ENCODE measurements around the gene MYO9B.

Gene MYO9B

DNA sequence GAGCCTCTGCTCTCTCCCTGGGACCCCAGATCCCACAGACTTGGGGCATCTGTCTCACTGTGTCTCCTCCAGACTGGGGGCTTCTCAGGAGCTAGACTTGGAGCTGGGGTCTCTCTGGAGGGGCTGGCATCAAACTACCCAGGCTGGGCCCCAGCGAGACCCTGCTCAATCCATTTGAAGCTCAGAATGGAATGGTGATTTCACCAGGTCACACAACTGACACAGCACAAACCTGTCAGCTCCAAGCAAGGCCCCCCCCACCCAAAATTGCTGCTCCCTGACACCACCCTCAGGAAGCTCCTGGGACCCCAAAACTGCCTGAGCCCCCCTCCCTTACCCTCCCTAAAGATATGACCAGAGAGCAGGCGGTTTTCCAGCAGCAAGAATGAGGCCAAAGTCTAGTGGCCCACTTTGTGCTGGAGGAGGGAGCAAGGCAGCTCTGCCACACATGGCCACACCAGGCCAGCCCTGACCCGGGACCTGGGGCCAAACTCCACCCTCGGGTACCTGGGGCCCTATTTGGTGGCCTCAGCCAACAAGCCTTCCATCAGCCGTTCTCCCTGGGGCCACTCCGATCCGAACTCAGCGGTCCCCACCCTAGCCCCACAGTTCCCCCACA lies 167.7 kb downstream of the MYO9B start:
- DNase-seq = no peak

DNA sequence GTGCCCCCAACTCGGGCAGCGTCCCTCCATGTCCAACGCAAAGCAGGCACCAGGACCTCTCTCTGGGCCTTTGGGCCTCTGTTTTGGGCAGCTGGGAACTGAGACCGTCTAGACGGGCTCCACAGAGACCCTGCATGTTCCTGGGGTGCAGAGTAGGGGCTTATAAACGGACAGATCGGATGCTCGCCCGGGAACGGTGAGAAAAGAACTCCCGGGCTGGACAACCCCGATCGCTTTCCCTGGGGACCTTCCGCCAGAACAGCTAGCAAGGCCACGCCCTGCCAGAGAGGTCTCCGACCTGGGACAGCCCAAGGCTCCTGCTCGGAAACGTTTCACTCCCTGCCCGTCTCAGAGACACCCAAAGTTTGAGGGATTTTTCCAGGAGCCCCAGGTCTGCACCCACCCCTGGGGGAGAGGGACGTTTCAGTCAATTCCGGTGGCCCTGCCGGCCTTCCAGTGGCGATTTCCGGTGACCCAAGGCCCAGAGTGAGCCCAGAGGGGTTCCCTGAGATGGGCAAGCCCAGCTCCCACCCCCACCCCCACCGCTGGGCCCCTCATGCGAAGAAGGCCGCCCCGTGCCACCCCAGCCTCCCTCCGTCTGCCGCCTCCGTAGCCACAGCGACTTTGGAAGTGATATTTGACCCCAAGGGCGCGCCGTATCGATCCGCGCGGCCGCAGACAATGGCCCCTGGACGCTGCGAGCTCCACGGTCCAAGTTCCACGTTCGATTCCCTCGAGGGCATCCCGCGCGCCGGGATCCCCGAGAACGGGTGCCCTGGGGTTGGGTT lies 168.4 kb downstream of the MYO9B start:
- DNase-seq = peak; percentile 36

DNA sequence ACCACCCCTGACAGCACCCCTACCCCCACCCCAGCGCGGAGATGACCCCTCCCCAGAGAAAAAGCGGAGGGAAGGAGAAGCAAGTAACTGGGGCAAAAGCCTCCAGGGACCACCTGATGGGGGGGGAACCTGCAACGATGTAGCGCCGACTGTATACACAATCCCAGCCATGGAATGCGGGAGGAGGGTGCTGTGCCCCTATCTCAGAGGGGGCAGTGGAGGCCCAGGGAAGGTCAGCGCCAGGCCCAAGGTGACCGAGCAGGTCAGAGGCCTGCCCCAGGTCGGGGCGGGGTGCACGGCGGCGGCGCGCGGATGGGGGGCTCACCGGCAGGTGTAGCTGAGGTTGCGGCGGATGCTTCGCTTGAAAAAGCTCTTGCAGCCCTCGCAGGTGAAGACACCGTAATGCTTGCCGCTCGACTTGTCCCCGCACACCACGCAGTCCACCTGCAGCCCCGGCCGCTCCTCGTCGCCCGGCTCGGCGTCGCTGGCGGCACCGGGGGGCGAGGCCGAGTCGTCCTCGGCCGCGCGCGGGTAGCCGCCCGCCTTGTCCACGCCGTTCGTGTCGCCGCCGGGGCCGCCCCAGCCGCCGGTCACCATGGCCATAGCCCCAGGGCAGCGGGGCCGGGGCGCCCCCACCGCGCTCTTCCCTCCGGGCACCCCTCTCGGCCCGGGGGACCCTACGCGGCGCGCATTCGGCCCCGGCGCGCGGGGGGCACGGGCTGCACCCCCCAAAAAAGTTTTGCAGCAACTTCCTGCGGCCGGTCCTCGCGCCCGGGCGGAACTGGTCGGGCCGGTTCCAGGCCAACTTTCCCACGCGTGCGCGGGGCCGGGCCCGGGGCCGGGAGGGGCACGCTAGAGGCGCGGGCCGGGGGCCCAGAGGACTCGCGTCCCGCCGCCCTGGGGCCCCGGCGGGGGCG lies 169.3 kb downstream of the MYO9B start:
- no peak for DNase-seq

DNA sequence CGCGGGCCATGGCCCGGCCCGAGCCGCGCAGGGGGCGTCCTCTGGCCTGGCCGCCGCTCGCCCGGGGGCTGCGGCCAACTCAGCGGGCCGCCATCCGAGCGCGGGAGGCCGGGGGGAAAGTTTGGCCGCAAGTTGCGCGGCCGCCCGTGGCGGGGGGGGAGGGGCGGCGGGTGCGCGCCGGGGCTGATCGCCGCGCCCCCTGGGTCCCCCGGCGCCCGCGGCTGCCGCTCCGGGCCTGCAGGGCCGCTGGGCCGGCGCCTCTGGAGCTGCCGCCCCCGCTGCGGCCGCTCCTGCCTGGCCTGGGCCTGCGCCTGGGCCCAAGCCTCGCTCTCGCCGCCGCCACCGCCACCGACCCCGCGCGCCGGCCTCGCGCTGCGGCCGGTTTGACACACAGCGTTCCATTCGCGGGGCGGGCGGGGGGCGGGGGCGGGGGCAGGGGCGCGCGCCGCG lies 170.0 kb downstream of the MYO9B start, which contains the start of gene NR2F6:
Gene NR2F6, minus strand, starts transcription at position 385 of the 450 bp plus-strand sequence. CDS start 699 bp downstream, outside the sequence.
- DNase-seq = no peak

DNA sequence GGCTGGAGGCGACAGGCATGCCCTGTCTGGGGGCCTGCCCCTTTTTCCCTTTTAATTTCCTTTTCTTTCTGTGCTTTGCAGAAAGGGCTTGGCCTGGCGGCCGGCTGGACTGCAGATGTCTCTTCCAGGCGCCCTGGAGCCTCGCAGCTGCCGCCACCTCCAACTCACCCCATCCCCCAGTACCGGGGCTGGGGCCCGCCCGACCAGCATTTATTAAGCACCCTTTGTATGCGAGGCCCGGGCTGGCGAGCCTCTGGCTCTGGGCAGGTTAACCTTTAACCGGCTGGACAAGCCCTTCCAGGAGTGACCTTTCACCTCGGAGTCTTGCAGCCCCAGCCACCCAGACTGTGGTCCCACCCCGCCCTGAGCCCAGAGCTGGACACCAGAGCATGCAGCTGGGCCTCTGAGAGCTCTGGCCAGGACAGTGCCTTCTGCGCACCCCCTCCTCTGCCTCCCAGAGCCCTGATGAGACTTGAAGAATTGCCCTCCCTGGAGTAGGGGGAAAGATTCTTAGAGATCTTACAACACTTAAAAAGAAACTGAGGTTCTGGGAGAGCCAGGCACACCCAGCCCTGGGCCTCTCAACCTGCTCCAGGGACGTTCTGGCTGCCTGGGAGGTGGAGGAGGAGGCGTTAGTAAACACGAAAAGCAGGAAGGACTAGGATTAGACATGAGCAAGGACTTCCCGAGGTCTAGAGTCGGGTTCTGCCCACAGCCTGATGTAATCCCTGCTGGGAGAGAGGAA lies 171.3 kb downstream of the MYO9B start:
- peak; percentile 18 for DNase-seq

DNA sequence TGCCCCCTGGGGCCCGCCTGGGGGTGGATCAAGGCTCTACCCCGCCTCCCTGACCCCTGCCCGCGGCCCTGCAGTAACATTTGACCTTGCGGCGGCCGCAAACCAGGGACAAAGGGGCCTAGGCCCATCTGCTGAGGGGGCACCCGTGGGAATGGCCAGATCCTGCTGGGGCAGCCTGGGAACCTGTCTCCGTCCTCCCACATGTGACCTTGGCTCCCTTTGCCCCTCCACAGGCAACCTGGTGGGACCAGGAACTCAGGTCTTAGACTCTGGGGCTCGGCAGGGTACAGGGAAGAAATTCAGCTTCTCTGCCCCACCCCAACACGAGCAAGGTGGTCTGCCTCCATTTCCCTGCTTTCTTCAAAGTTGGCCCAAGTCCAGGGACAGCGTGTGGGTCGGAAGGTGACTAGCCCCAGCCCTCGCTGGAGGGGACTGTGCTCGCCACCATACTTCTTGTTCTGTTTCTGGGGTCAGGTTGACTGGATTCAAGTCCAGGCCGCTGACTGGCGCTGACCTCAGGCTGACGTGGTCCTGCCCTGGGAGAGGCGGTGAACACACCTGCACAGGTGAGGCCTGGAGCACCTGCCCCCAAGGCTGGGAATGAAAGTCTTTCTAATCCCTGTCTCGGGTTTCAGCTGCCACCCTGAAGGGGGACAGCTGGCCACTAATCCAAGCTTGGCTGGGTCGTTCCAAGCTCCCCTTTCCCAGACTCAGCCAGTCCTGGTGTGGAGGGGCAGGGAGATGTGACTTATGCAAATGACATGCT lies 172.6 kb downstream of the MYO9B start:
- DNase-seq = no peak

DNA sequence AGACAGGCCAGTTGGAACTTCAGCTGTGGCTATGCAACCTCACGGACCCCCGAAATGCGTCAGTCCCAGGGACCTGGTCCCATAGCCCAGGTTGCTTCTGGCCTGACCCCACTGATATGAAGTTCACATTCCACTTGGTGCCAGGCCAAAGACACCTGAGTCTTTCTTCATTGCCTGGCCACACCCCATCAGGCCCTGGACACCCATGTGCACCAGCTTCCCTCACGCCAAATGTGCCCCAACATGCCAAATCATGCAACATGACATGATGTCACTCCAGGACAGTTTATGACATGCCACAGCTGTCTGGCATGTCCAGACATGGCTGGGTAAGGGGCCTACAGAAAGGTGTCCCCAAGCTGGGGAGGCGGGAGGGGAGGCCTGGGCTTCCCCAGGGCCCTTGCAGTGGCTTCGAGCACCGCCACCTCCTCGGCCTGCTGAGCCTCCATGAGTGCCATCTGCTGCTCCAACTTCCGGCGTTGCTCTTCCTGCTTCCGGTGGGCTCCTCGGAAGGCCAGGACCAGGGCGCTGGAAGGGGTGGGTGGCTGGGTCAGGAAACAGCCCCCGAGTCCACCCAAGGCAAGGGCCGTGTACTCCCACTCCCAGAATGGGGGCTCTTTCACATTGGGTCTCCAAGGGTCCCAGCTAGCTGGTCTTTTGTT lies 174.4 kb downstream of the MYO9B start:
- no peak for DNase-seq

DNA sequence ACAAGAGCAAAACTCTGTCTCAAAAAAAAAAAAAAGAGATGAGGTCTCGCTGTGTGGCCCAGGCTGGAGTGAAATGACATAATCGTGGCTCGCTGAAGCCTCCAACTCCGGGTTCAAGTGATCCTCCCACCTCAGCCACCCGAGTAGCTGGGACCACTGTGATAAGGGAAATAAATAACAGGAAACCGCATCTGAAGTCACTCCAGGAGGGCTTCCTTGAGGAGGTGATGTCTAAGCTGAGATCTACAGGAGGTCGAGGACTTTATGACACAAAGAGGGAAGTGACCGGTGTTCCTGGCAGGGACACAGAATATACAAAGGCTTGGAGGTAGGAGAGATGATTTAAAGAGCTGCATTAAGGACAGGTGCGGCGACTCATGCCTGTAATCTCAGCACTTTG lies 179.1 kb downstream of the MYO9B start:
- no peak for DNase-seq

DNA sequence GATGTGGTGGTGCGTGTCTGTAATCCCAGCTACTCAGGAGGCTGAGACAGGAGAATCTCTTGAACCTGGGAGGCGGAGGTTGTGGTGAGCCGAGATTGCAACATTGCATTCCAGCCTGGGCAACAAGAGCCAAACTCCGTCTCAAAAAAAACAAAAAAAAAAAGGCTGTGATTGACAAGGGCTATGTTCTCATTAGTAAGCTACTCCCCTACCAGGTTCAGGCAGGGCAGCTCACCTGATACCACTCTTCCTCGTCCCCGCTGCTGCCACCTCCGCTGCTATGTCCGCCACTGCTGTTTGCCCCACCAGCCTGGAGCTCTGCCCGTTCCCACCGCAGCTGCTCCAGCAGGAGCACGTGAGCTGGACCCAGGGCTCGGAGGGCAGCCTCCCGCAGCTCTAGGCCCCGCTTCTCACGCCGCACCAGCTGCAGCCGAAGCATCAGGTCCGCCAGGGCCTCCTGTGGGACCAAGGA lies 179.6 kb downstream of the MYO9B start:
- DNase-seq = no peak

DNA sequence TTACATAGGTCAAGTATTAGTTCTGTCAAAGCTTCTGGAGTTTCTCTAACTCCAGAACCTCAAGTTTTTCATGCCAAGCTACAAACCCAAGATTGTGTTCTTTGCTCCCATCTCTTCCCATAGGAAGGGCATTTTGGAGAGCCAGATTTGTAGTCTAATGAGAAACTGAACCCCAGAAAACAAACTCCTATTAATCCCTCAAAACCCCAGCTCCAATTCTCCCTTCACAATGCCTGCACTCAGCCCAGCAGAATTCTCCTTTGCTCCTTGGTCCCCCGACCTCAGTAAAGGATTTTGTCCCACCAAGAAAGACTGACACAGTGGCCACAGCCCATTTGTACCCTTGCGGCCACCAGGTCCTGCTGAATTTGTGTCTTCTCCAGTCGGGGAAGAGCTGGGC lies 180.6 kb downstream of the MYO9B start:
- no peak for DNase-seq

DNA sequence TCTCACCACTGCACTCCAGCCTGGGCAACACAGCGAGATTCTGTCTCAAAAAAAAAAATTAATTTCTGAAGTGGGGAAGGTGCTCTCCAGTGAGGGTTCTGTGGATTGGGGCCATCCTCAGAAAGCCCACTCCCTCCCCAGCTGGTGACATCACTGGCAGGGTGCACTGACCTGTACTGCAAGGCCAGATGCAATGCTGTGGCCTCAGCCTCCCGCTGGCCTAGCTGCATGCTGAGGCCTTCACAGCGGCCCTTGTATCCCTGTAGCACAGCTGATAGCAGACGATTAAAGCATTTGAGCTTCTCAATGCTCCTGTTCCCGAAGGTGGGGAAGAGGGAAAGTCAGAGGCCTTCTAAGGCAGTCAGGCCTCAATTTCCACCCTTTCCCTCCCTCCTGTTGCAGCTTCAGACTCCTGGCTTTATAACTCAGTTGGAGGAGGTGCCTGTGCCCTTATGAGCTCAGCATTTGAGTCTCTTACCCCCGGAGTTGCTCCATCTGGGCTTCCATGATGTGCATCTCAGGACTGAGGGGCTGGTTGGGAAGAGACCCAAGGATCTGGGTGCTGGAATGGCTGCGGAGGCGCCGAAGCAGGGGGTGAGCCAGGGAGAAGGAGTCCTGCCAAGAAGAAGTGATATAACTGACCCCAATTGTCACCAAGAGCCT lies 183.7 kb downstream of the MYO9B start:
- no peak for DNase-seq

DNA sequence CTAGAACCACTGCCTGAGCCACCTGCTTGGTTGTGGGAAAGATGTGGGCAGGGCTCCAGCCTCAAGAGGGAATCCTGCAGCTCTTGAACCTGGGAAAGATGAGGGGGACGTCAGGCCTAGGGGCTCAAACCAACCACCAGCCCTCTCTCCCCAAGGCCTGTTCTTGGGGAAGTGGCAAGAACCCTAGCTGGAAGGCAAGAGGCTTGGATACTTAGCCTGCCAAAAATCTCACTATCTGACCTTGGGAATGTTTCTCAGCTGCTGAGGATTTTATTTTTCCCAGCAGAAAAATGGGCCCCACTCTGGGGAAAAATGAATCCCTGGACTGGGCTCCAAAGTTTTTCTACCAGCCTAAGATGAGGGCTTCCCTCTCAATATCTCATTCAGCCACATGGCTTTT lies 184.4 kb downstream of the MYO9B start:
- no peak for DNase-seq

DNA sequence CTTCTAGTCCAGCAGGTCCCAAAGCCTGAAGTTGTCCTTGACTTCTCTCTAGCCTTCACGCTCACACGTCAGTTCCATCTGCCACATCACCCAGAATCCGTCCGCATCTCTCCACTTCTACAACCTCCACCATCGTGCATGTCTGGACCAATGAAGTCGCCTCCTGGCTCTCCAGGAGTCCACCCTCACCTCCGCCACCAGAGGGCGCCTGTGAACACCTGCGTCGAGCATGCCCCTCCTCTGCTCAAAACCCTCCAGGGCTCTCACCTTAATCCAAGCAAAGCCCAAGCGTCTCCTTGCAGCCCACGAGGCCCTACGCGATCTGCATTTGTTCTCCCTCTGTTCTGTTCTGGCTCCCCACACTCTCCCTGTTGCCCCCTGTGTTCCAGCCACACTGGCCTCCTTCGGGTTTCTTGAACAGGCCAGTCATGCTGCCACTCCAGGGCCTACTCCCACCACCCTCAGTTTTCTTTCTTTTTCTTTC lies 185.3 kb downstream of the MYO9B start:
- DNase-seq = peak; percentile 64

DNA sequence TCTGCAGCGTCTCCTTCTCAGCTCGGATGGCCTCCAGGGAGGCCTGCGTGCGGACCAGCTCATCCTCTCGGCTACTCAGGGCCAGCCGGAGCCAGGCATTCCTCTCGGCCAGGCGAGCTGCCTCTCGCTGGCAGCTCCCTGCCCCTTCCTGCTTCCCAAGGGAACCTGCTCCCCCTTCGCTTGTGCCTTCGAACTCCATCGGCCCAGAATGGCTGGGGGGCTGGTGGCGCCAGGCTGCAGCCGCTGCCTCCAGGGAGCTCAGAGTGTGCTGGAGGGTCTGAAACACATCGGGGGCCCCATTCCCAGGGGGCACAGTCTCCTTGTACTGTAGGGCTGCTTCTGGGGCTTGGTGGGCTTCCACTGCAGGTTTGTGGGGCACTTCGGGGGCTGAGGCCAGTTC lies 187.0 kb downstream of the MYO9B start:
- DNase-seq = no peak
